HCT116 (cell line): ENCODE measurements around the gene CD3D.

Source experiments
- CEBPB ChIP-seq: IDR thresholded peaks from 2 replicates; pipeline ENCODE4 v1.6.1; 2012; ENCODE audit warnings: low read depth
- EZH2 ChIP-seq: fragments of 200-600 bp; sonication (generic); IDR thresholded peaks from 2 replicates; pipeline ENCODE4 v1.6.1; 2017; ENCODE audit warnings: antibody characterized with exemption, mixed run types
- EZH2phosphoT487 ChIP-seq: fragments of 200-600 bp; IDR thresholded peaks from 2 replicates; pipeline ENCODE4 v1.6.1; 2018; ENCODE audit warnings: antibody characterized with exemption, borderline replicate concordance
- POLR2A ChIP-seq: IDR thresholded peaks from 2 replicates; pipeline ENCODE4 v1.7.0; 2011; ENCODE audit warnings: borderline replicate concordance; ENCODE audit not compliant: insufficient read depth, insufficient read length; ENCODE audit errors: extremely low read depth
- POLR2AphosphoS5 ChIP-seq: IDR thresholded peaks from 2 replicates; pipeline ENCODE4 v1.6.1; 2011; ENCODE audit warnings: mild to moderate bottlenecking, low read depth, low read length, moderate library complexity
- RAD21 ChIP-seq: IDR thresholded peaks from 2 replicates; pipeline ENCODE4 v1.6.1; 2012; ENCODE audit warnings: low read depth, mild to moderate bottlenecking
- SIN3A ChIP-seq: IDR thresholded peaks from 2 replicates; pipeline ENCODE4 v1.6.1; 2012; ENCODE audit warnings: low read depth
- SRF ChIP-seq: IDR thresholded peaks from 2 replicates; pipeline ENCODE4 v1.6.1; 2012; ENCODE audit warnings: low read depth
- TF ChIP-seq, protein P1 (sequence below): IDR thresholded peaks from 2 replicates; pipeline ENCODE4 v1.6.1; 2012; ENCODE audit warnings: low read depth
- TF ChIP-seq, protein P2 (sequence below), 3 experiments: fragments of 200-600 bp in 1 of 3; sonication (generic) in 1 of 3; IDR thresholded peaks in 2 of 3; conservative IDR thresholded peaks in 1 of 3; 2 replicates each; pipeline ENCODE4 v1.5.1; 2012 to 2017; ENCODE audit warnings: low read depth in 2 of 3, low read length in 2 of 3, antibody characterized with exemption in 1 of 3, borderline replicate concordance in 1 of 3, control low read depth in 1 of 3, mild to moderate bottlenecking in 1 of 3, mixed read lengths in 1 of 3, mixed run types in 1 of 3, moderate library complexity in 1 of 3; ENCODE audit not compliant: insufficient read depth in 1 of 3
- TF ChIP-seq, protein P3 (sequence below): IDR thresholded peaks from 2 replicates; pipeline ENCODE4 v1.6.1; 2011; ENCODE audit warnings: mild to moderate bottlenecking, low read length, moderate library complexity; ENCODE audit not compliant: insufficient replicate concordance; ENCODE audit errors: extremely low read depth

DNA sequence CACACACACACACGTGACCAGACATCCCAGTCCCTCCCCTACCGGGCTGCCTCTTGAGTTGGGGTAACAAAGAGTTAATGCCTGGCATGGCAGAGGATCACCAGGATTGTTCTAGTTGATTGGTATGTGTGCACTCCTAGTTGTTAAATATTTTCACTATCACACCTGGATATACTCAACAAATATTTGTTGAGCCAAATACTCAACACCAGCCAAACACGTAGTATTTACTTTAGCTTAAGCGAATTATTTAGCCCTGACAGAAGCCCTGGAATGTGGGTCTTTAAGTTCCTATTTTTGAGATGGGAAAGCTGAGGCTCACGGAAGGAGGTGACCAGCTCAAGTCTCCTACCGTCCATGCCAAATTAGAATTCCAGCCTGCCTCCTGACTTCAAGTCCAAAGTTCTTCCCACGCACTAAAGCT, 27.5 kb downstream of the CD3D start:
- TF ChIP-seq POLR2A: no peak
- TF ChIP-seq EZH2: no peak
- TF ChIP-seq, protein P1, sequence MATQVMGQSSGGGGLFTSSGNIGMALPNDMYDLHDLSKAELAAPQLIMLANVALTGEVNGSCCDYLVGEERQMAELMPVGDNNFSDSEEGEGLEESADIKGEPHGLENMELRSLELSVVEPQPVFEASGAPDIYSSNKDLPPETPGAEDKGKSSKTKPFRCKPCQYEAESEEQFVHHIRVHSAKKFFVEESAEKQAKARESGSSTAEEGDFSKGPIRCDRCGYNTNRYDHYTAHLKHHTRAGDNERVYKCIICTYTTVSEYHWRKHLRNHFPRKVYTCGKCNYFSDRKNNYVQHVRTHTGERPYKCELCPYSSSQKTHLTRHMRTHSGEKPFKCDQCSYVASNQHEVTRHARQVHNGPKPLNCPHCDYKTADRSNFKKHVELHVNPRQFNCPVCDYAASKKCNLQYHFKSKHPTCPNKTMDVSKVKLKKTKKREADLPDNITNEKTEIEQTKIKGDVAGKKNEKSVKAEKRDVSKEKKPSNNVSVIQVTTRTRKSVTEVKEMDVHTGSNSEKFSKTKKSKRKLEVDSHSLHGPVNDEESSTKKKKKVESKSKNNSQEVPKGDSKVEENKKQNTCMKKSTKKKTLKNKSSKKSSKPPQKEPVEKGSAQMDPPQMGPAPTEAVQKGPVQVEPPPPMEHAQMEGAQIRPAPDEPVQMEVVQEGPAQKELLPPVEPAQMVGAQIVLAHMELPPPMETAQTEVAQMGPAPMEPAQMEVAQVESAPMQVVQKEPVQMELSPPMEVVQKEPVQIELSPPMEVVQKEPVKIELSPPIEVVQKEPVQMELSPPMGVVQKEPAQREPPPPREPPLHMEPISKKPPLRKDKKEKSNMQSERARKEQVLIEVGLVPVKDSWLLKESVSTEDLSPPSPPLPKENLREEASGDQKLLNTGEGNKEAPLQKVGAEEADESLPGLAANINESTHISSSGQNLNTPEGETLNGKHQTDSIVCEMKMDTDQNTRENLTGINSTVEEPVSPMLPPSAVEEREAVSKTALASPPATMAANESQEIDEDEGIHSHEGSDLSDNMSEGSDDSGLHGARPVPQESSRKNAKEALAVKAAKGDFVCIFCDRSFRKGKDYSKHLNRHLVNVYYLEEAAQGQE: no peak
- TF ChIP-seq, protein P2, sequence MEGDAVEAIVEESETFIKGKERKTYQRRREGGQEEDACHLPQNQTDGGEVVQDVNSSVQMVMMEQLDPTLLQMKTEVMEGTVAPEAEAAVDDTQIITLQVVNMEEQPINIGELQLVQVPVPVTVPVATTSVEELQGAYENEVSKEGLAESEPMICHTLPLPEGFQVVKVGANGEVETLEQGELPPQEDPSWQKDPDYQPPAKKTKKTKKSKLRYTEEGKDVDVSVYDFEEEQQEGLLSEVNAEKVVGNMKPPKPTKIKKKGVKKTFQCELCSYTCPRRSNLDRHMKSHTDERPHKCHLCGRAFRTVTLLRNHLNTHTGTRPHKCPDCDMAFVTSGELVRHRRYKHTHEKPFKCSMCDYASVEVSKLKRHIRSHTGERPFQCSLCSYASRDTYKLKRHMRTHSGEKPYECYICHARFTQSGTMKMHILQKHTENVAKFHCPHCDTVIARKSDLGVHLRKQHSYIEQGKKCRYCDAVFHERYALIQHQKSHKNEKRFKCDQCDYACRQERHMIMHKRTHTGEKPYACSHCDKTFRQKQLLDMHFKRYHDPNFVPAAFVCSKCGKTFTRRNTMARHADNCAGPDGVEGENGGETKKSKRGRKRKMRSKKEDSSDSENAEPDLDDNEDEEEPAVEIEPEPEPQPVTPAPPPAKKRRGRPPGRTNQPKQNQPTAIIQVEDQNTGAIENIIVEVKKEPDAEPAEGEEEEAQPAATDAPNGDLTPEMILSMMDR (IDR thresholded peaks at IDR 0.05 in 2 of 3, conservative IDR thresholded peaks at IDR 0.05 in 1 of 3; ENCODE audit: borderline replicate concordance in 1 of 3, insufficient read depth in 1 of 3, low read depth in 2 of 3, low read length in 2 of 3): no peak
- TF ChIP-seq EZH2phosphoT487: no peak
- TF ChIP-seq, protein P3, sequence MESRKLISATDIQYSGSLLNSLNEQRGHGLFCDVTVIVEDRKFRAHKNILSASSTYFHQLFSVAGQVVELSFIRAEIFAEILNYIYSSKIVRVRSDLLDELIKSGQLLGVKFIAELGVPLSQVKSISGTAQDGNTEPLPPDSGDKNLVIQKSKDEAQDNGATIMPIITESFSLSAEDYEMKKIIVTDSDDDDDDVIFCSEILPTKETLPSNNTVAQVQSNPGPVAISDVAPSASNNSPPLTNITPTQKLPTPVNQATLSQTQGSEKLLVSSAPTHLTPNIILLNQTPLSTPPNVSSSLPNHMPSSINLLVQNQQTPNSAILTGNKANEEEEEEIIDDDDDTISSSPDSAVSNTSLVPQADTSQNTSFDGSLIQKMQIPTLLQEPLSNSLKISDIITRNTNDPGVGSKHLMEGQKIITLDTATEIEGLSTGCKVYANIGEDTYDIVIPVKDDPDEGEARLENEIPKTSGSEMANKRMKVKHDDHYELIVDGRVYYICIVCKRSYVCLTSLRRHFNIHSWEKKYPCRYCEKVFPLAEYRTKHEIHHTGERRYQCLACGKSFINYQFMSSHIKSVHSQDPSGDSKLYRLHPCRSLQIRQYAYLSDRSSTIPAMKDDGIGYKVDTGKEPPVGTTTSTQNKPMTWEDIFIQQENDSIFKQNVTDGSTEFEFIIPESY: no peak
- TF ChIP-seq CEBPB: no peak
- no peak for TF ChIP-seq POLR2AphosphoS5
- TF ChIP-seq SIN3A: no peak
- no peak for TF ChIP-seq SRF
- no peak for TF ChIP-seq RAD21
